AG04449 (cell line): ENCODE data around the gene PLS3.
"Not testable (repeated sequence)": the region's sequence is repeated elsewhere in the genome, so short reads cannot be mapped to it uniquely, and the experiment has no call there.

Source experiments
- CTCF ChIA-PET: fragments of 350-600 bp; formaldehyde crosslinking; extraction: SDS; loops from one replicate; lab custom pipeline; 2021; ENCODE audit warnings: antibody characterized with exemption; lab: Yijun Ruan, JAX
- POLR2A ChIA-PET: fragments of 400-600, 350-600 bp; formaldehyde crosslinking; extraction: SDS; loops from one replicate; lab custom pipeline; 2020; ENCODE audit warnings: antibody characterized with exemption, inconsistent platforms; lab: Yijun Ruan, JAX
- DNase-seq: peaks from one replicate; pipeline ENCODE4 v3.0.0-alpha.2; 2010; ENCODE audit warnings: low read depth, low spot score
- H3K4me3 ChIP-seq: 2 replicates; pipeline ENCODE4 v1.5.1; 2011; ENCODE audit warnings: low read depth, mild to moderate bottlenecking, control low read depth, low read length
- TF ChIP-seq, protein P1 (sequence below): IDR thresholded peaks from one replicate; pipeline ENCODE4 v1.5.1; 2011; ENCODE audit warnings: mild to moderate bottlenecking, moderate library complexity, low read length, control low read depth, inconsistent platforms; ENCODE audit not compliant: insufficient read depth; ENCODE audit errors: missing control alignments

Gene PLS3

DNA sequence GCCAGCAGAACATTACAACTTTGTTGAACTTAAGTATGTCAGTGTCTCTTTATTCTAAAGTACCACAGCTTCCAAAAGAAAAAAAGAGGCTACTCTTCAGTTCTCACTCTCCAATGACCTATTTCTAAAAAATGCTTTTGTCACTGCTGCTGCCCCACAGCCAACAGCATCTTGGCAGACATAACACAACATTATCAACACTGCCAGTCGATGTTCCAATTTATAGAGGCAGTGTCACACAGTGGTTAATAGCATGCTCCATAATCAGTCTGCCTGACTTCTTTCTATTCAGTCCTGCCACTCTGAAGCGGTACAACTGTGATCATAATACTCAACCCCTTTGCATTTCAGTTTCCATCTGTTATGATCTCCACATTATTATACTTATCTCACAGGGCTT is 69.2 kb downstream of the PLS3 start:
- H3K4me3 ChIP-seq = no peak overlapping the region
- POLR2A ChIA-PET = no interaction called here
- DNase-seq = no peak
- TF ChIP-seq, protein P1, sequence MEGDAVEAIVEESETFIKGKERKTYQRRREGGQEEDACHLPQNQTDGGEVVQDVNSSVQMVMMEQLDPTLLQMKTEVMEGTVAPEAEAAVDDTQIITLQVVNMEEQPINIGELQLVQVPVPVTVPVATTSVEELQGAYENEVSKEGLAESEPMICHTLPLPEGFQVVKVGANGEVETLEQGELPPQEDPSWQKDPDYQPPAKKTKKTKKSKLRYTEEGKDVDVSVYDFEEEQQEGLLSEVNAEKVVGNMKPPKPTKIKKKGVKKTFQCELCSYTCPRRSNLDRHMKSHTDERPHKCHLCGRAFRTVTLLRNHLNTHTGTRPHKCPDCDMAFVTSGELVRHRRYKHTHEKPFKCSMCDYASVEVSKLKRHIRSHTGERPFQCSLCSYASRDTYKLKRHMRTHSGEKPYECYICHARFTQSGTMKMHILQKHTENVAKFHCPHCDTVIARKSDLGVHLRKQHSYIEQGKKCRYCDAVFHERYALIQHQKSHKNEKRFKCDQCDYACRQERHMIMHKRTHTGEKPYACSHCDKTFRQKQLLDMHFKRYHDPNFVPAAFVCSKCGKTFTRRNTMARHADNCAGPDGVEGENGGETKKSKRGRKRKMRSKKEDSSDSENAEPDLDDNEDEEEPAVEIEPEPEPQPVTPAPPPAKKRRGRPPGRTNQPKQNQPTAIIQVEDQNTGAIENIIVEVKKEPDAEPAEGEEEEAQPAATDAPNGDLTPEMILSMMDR = no peak
- CTCF ChIA-PET = no interaction called here

DNA sequence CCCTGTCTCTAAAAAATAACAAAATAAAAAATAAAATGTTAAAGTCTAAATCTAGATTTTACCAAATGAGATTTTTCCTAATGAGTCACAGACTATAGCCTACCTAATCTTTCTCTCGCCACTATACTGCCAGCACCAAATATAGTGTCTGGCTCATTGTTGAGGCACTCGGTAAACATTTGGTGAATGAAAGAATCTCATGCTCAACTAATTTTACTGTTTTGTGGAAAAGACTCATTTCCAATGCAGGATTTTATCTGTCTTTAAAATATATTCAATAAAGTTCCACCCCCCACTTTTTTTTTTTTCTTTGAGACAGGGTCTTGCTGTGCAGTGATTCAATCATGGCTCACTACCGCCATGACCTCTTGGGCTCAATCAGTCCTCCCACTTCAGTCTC is 71.5 kb downstream of the PLS3 start:
- CTCF ChIA-PET = no interaction called here

DNA sequence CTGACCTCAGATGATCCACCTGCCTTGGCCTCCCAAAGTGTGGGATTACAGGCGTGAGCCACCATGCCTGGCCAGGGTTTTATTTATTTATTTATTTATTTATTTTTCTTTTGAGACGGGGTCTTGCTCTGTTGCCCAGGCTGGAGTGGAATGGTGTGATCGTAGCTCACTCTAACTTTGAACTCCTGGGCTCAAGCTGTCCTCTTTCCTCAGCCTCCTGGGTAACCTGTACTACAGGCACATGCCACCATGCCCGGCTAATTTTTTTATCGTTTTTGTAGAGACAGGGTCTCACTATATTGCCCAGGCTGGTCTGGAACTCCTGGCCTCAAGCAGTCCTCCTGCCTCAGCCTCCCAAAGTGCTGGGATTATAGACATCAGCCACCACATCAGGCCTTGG is 72.4 kb downstream of the PLS3 start:
- H3K4me3 ChIP-seq, DNase-seq, POLR2A ChIA-PET: not testable (repeated sequence)
- CTCF ChIA-PET = interaction anchor here (1.0 to 1.5 kb wide), 2 partner anchors 9 to 301 kb away, joined by 3 to 8 read pairs; no protein-coding TSS in a partner anchor

More for the DNA sequence above, 71.5 kb downstream of the PLS3 start:
- H3K4me3 ChIP-seq = no peak overlapping the region
- no peak for DNase-seq
- POLR2A ChIA-PET = no interaction called here
- TF ChIP-seq, protein P1 = no peak

DNA sequence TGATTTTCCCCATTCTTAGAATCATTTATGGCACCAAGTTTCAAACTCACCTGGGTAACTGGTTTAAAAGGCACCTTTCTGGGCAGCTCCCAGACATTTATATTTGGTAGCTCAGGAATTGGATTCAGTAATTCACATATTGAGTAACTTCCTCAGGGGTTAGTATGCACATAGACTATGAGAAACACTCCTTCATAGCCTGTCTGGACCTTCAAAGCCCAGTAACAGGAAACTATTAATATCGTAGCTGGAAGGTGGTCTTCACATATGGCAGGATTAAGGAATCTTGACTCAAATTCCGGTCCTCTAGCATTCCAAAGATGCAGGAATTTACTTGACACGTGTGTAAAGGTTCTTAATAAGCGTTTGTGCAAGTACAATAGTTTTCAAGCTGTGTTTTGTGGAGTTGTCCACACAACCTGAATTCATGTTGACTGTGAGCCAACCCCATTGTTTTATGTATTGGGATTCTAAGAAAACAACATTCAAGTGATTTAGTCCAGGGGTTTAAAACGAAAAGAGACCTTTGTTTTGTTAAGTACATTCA is 78.4 kb downstream of the PLS3 start:
- POLR2A ChIA-PET = no interaction called here
- H3K4me3 ChIP-seq = no peak overlapping the region
- CTCF ChIA-PET = interaction anchor here (1.3 to 12.6 kb wide), 4 partner anchors 12 to 309 kb away, joined by 3 to 134 read pairs (median 4); partner anchors contain the start of gene PLS3
- DNase-seq = no peak
- TF ChIP-seq, protein P1 = no peak

DNA sequence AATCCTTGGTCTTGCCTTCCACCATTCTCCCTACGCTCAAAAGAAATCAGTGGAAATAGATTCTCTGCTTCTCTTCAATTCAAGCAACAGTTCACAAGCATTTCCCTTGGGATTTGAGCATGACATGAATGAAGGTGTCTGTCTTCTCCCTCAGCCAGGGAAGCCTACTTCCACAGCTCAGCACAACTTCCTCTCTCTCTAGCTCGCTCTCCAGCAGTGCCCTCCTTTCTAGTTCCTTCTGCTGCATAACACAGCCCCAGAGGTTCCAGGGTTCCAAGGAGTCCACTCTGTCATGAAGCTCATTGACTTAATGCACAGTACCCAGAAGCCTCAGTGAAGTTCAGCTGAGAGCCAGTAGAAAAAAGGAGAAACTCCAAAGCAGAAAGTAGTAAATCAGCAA is 81.3 kb downstream of the PLS3 start:
- ChIA-PET POLR2A (interaction anchor here (0.9 kb wide), 1 partner anchor 312 kb away, joined by 3 read pairs; no protein-coding TSS in a partner anchor), CTCF (interaction anchor here (0.7 to 12.6 kb wide), 20 partner anchors 8 to 312 kb away, joined by 3 to 134 read pairs (median 4); no protein-coding TSS in a partner anchor)
- TF ChIP-seq, protein P1 = no peak
- no peak overlapping the region for H3K4me3 ChIP-seq
- no peak for DNase-seq

DNA sequence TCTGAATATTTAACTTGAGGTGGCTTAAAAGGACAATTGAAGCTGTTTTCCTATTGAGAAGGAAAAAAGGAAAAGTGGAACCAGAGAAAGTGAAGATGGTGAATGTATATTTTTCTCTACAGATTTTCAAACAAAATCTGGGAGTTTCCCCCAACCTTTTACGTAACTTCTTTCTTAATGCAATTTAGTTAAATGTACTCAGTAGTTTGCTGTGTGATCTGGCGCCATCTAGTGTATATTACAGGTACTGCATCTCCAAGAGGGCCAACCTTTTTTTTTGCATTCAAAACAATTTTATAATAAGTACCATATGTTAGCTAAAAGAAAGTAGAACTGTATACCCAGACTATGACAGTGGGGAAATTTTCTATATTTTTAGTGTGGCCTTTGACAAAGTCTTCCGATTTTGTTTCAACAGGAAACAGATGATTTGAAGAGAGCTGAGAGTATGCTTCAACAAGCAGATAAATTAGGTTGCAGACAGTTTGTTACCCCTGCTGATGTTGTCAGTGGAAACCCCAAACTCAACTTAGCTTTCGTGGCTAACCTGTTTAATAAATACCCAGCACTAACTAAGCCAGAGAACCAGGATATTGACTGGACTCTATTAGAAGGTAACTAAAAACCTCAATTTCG is 82.0 kb downstream of the PLS3 start:
- CTCF ChIA-PET = interaction anchor here (0.7 to 12.6 kb wide), 22 partner anchors 9 to 313 kb away, joined by 3 to 134 read pairs (median 4); no protein-coding TSS in a partner anchor
- H3K4me3 ChIP-seq = no peak overlapping the region
- no peak for DNase-seq
- TF ChIP-seq, protein P1 = peak; percentile 46
- POLR2A ChIA-PET = interaction anchor here (0.9 kb wide), 1 partner anchor 312 kb away, joined by 3 read pairs; no protein-coding TSS in a partner anchor

DNA sequence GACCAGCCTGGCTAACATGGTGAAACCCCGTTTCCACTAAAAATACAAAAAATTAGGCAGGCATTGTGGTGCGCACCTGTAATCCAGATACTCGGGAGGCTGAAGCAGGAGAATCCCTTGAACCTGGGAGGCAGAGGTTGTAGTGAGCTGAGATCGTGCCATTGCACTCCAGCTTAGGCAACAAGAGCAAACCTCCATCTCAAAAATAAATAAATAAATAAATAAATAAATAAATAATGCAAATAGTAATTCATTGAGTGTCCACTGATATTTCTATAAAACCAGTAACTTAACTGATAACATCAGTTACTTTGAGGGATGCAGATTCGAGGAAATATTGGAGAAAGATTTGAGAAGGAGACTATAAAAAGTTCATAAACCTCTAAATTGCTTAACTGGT is 83.4 kb downstream of the PLS3 start:
- H3K4me3 ChIP-seq, POLR2A ChIA-PET, DNase-seq: not testable (repeated sequence)
- CTCF ChIA-PET = interaction anchor here (12.6 kb wide), 1 partner anchor 314 kb away, joined by 134 read pairs; no protein-coding TSS in a partner anchor
